Astrocyte (in vitro differentiated cells and primary cell): ENCODE measurements around the gene PSMD1. TPM values are rescaled to one million over a fixed set of nuclear protein-coding genes. Genes with fewer than 3 reads are reported as not detected.

ENCODE experiments used
- DNase-seq: peaks from one replicate; pipeline ENCODE4 v3.0.0-alpha.2; 2010; ENCODE audit warnings: low read depth
- FAIRE-seq: peaks from 2 replicates; lab custom pipeline; 2011; peaks lifted over from hg19 to GRCh38; lab: Jason Lieb, UNC
- H2AFZ ChIP-seq: 2 replicates; pipeline ENCODE4 v1.6.0; 2012; ENCODE audit warnings: low read depth, low read length, inconsistent platforms
- H3K27ac ChIP-seq: 2 replicates; pipeline ENCODE4 v1.5.1; 2011; ENCODE audit warnings: low read depth, low read length, inconsistent platforms
- H3K27me3 ChIP-seq: 2 replicates; pipeline ENCODE4 v1.6.0; 2011; ENCODE audit warnings: low read length, inconsistent platforms; ENCODE audit not compliant: insufficient read depth
- H3K36me3 ChIP-seq: 2 replicates; pipeline ENCODE4 v1.5.1; 2011; ENCODE audit warnings: low read length, inconsistent platforms; ENCODE audit not compliant: insufficient read depth
- H3K4me1 ChIP-seq: 2 replicates; pipeline ENCODE4 v1.5.1; 2011; ENCODE audit warnings: low read length, inconsistent platforms; ENCODE audit not compliant: insufficient read depth
- H3K4me2 ChIP-seq: 2 replicates; pipeline ENCODE4 v1.6.0; 2012; ENCODE audit warnings: low read length, inconsistent platforms
- H3K4me3 ChIP-seq: 2 replicates; pipeline ENCODE4 v1.5.1; 2011; ENCODE audit warnings: low read depth, mild to moderate bottlenecking, low read length, inconsistent platforms; ENCODE audit not compliant: insufficient read depth
- H3K79me2 ChIP-seq: 2 replicates; pipeline ENCODE4 v1.6.0; 2012; ENCODE audit warnings: mild to moderate bottlenecking, low read length, inconsistent platforms; ENCODE audit not compliant: insufficient read depth
- H3K9ac ChIP-seq: 2 replicates; pipeline ENCODE4 v1.6.0; 2012; ENCODE audit warnings: mild to moderate bottlenecking, low read length, inconsistent platforms
- H3K9me3 ChIP-seq: 2 replicates; pipeline ENCODE4 v1.5.1; 2012; ENCODE audit warnings: low read depth, mild to moderate bottlenecking, low read length, inconsistent platforms; ENCODE audit not compliant: insufficient read depth
- H4K20me1 ChIP-seq: 2 replicates; pipeline ENCODE4 v1.6.0; 2012; ENCODE audit warnings: low read length, inconsistent platforms; ENCODE audit not compliant: insufficient read depth
- H3K27ac Mint-ChIP-seq: one replicate; pipeline ENCODE4 v1.8.0; 2021; ENCODE audit warnings: mild to moderate bottlenecking, mixed read lengths; ENCODE audit not compliant: unreplicated experiment
- H3K27me3 Mint-ChIP-seq: one replicate; pipeline ENCODE4 v1.8.0; 2021; ENCODE audit warnings: low read depth, mixed read lengths; ENCODE audit not compliant: unreplicated experiment
- H3K36me3 Mint-ChIP-seq: one replicate; pipeline ENCODE4 v1.8.0; 2021; ENCODE audit warnings: low read depth, mixed read lengths; ENCODE audit not compliant: unreplicated experiment
- H3K4me1 Mint-ChIP-seq: one replicate; pipeline ENCODE4 v1.8.0; 2021; ENCODE audit warnings: low read depth, mixed read lengths; ENCODE audit not compliant: unreplicated experiment
- H3K4me3 Mint-ChIP-seq: one replicate; pipeline ENCODE4 v1.8.0; 2021; ENCODE audit warnings: mild to moderate bottlenecking, moderate library complexity, mixed read lengths; ENCODE audit not compliant: unreplicated experiment
- H3K9me3 Mint-ChIP-seq: one replicate; pipeline ENCODE4 v1.8.0; 2021; ENCODE audit warnings: mild to moderate bottlenecking, mixed read lengths; ENCODE audit not compliant: unreplicated experiment
- EZH2 ChIP-seq: IDR thresholded peaks from 2 replicates; pipeline ENCODE4 v1.6.1; 2012; ENCODE audit warnings: mild to moderate bottlenecking, low read length, inconsistent platforms; ENCODE audit not compliant: insufficient read depth
- total RNA-seq: library from RNA; stranded (reverse); gene quantifications from 2 replicates; pipeline ENCODE4 v1.2.1, GENCODE V29; 2021
- TF ChIP-seq, protein P1 (sequence below): IDR thresholded peaks from 2 replicates; pipeline ENCODE4 v1.5.1; 2011; ENCODE audit warnings: low read depth, mild to moderate bottlenecking, inconsistent platforms, low read length, moderate library complexity; ENCODE audit not compliant: insufficient read depth

Gene PSMD1
- total RNA-seq, 1 donor from 2014 or later = 151 TPM

DNA sequence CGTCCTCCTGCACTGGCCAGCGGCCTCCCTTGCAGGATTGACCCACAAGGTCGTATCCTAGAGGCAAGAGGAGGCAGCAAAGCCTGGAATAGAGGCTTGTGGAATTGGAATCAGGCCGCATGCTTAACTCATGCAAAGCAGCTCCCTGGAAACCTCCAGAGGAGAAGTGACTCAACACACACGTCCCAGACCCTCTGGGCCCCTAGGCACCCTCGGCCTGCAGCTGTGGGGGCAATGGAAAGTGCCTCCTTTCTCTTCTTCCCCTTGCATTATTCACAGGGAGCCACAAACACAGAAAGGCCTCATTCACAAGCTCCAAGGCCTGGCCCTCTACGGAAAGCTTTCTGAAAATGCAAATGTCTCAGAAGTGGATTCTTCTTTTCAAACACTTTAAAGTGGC, 41.2 kb upstream of the PSMD1 start:
- H3K4me1 Mint-ChIP-seq = no peaks in the 10 kb centered on the region
- no peak overlapping the region for H3K9ac ChIP-seq
- FAIRE-seq (no peak), DNase-seq (no peak)
- no peak overlapping the region for H3K27ac Mint-ChIP-seq
- H3K9me3 Mint-ChIP-seq = peaks cover 4% of the 10 kb centered on the region
- no peak overlapping the region for H3K4me3 Mint-ChIP-seq
- H3K27ac ChIP-seq = no peak overlapping the region
- no peak overlapping the region for H3K4me2 ChIP-seq
- TF ChIP-seq, protein P1, sequence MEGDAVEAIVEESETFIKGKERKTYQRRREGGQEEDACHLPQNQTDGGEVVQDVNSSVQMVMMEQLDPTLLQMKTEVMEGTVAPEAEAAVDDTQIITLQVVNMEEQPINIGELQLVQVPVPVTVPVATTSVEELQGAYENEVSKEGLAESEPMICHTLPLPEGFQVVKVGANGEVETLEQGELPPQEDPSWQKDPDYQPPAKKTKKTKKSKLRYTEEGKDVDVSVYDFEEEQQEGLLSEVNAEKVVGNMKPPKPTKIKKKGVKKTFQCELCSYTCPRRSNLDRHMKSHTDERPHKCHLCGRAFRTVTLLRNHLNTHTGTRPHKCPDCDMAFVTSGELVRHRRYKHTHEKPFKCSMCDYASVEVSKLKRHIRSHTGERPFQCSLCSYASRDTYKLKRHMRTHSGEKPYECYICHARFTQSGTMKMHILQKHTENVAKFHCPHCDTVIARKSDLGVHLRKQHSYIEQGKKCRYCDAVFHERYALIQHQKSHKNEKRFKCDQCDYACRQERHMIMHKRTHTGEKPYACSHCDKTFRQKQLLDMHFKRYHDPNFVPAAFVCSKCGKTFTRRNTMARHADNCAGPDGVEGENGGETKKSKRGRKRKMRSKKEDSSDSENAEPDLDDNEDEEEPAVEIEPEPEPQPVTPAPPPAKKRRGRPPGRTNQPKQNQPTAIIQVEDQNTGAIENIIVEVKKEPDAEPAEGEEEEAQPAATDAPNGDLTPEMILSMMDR = no peak
- TF ChIP-seq EZH2 = no peak
- H2AFZ ChIP-seq = peak overlapping the region; percentile 10
- H3K79me2 ChIP-seq = no peaks in the 10 kb centered on the region
- H4K20me1 ChIP-seq = no peaks in the 10 kb centered on the region
- H3K9me3 ChIP-seq = no peaks in the 10 kb centered on the region
- H3K4me1 ChIP-seq = no peaks in the 10 kb centered on the region
- no peak overlapping the region for H3K4me3 ChIP-seq
- peaks cover 1% of the 10 kb centered on the region for H3K36me3 Mint-ChIP-seq
- H3K27me3 Mint-ChIP-seq = peaks cover 16% of the 10 kb centered on the region
- no peaks in the 10 kb centered on the region for H3K36me3 ChIP-seq
- H3K27me3 ChIP-seq = peaks cover 12% of the 10 kb centered on the region

DNA sequence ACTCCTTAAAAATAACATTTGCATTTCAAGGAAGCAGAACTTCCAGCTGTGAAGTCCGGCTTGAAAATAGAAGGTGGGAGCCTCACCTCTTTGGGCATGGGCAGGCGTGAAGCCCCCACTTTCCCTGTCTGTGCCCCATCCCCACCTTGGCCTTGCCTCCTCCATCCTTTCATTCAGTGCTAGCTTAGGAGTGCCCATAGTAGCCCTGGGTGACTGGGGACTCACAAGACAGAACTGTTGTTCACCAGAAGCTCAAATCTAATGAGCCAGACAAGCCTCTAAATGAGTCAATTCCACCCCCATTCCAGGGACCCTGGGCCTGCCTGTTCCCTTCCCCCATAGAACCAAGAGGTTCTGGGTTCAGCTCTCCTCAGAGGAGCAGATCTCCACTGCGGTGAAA, 40.7 kb upstream of the PSMD1 start:
- no peak for DNase-seq
- H3K4me1 Mint-ChIP-seq = no peaks in the 10 kb centered on the region
- H3K9me3 ChIP-seq = no peaks in the 10 kb centered on the region
- H3K4me3 ChIP-seq = no peak overlapping the region
- no peak for TF ChIP-seq EZH2
- TF ChIP-seq, protein P1 = no peak
- H3K4me2 ChIP-seq = no peak overlapping the region
- H3K4me1 ChIP-seq = no peaks in the 10 kb centered on the region
- H3K27me3 Mint-ChIP-seq = peaks cover 18% of the 10 kb centered on the region
- H3K4me3 Mint-ChIP-seq = no peak overlapping the region
- peaks cover 7% of the 10 kb centered on the region for H3K9me3 Mint-ChIP-seq
- no peak overlapping the region for H3K27ac Mint-ChIP-seq
- no peaks in the 10 kb centered on the region for H3K36me3 ChIP-seq
- peaks cover 1% of the 10 kb centered on the region for H3K36me3 Mint-ChIP-seq
- H3K27ac ChIP-seq = no peak overlapping the region
- H3K79me2 ChIP-seq = no peaks in the 10 kb centered on the region
- no peaks in the 10 kb centered on the region for H4K20me1 ChIP-seq
- H3K27me3 ChIP-seq = peaks cover 12% of the 10 kb centered on the region
- H3K9ac ChIP-seq = no peak overlapping the region
- no peak overlapping the region for H2AFZ ChIP-seq
- FAIRE-seq = no peak

DNA sequence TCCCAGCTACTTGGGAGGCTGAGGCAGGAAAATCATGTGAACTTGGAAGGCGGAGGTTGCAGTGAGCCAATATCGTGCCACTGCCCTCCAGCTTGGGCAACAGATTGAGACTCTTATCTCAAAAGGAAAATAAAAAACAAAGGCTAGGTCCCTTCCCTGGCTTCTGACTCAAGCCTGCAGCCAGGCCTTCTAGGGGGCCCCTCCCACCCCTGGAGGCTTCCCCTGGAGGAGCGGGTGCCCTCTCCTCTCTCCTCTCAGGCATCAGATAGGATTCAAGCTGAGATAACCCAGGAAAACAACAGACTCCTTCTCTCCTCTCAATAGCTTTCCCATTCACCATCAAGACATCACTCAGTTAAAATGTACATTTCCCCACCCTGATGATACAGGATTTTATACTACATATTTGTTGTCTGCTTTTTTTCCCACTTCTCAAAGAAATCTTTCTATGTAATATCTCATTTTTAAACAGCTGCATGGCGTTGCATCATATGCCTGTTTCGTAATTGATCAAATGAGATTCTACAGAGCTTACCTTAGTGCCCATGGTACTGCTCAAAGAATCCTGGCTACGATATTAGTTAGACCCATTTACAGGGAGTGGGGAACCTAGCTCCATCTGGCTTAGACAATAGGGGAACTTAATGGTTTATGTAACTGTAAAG, 40.0 kb upstream of the PSMD1 start:
- no peaks in the 10 kb centered on the region for H3K4me1 Mint-ChIP-seq
- peaks cover 1% of the 10 kb centered on the region for H3K36me3 Mint-ChIP-seq
- no peak overlapping the region for H3K27ac Mint-ChIP-seq

More for the DNA sequence above, 40.0 kb upstream of the PSMD1 start:
- H3K4me3 ChIP-seq = no peak overlapping the region
- H4K20me1 ChIP-seq = no peaks in the 10 kb centered on the region
- no peak for DNase-seq
- TF ChIP-seq, protein P1 = no peak
- TF ChIP-seq EZH2 = no peak
- H3K27me3 ChIP-seq = peaks cover 9% of the 10 kb centered on the region
- FAIRE-seq = no peak
- no peak overlapping the region for H3K4me3 Mint-ChIP-seq
- H3K4me2 ChIP-seq = no peak overlapping the region
- H3K36me3 ChIP-seq = no peaks in the 10 kb centered on the region
- no peaks in the 10 kb centered on the region for H3K9me3 ChIP-seq
- peaks cover 7% of the 10 kb centered on the region for H3K9me3 Mint-ChIP-seq
- no peaks in the 10 kb centered on the region for H3K79me2 ChIP-seq
- no peak overlapping the region for H3K9ac ChIP-seq
- H3K4me1 ChIP-seq = no peaks in the 10 kb centered on the region
- no peak overlapping the region for H2AFZ ChIP-seq
- no peak overlapping the region for H3K27ac ChIP-seq
- H3K27me3 Mint-ChIP-seq = peaks cover 22% of the 10 kb centered on the region
